Mucosa of descending colon (tissue), 3 donors: ENCODE measurements around the gene SKIL. TPM values are rescaled to one million over a fixed set of nuclear protein-coding genes. Genes with fewer than 3 reads are reported as not detected.

Experiments
- ATAC-seq: fragments of 200-7000 bp; cut with Tn5 transposase; one replicate; pipeline ENCODE4 v1.9.1; 2020; ENCODE audit warnings: mild to moderate bottlenecking, moderate library complexity
- DNase-seq, 3 donors: peaks; one replicate each; pipeline ENCODE4 v3.0.0-alpha.2; 2020
- H3K36me3 ChIP-seq: fragments of 200-600 bp; one replicate; pipeline ENCODE4 v1.8.0; 2021; ENCODE audit warnings: low read depth, mild to moderate bottlenecking
- H3K4me1 ChIP-seq: fragments of 200-600 bp; one replicate; pipeline ENCODE4 v1.8.0; 2021; ENCODE audit warnings: low read depth, mild to moderate bottlenecking
- H3K4me3 ChIP-seq: fragments of 200-600 bp; one replicate; pipeline ENCODE4 v1.8.0; 2021; ENCODE audit warnings: mild to moderate bottlenecking
- H3K9me3 ChIP-seq: fragments of 200-600 bp; one replicate; pipeline ENCODE4 v1.8.0; 2021; ENCODE audit warnings: mild to moderate bottlenecking
- intact Hi-C, 2 donors: fragments of 100-400 bp; cut with DNase I in 1 of 2; cut with micrococcal nuclease in 1 of 2; formaldehyde crosslinking; loops; one replicate each; pipeline versions ENCODE4 v1.11.0 to v1.11.1; 2022; cut with DNase I, micrococcal nuclease
- total RNA-seq, 3 donors: library from RNA; stranded (reverse); fragmentation: NEBNext Ultra II Directional in 2 of 3; extraction: Animal tissue kit (Norgen Biotek cat#: 25700) in 2 of 3; gene quantifications; one replicate each; pipeline versions ENCODE4 v1.2.1 to v1.2.4, GENCODE V29; 2021 to 2023
- TF ChIP-seq, protein P1 (sequence below): fragments of 200-600 bp; IDR thresholded peaks from one replicate; pipeline ENCODE4 v1.8.0; 2022; ENCODE audit warnings: antibody characterized with exemption, mild to moderate bottlenecking
- donor health status: DM: no; HTN: no; CAD: no; lungs with moderate emphysema.
- donor health status: DM: no; HTN: no; CAD: no.
- donor health status: DM: no; HTN: yes; CAD: no.

Gene SKIL
- total RNA-seq, 3 donors from 2014 or later = 41.9 to 51.3 (median 49.5) TPM

DNA sequence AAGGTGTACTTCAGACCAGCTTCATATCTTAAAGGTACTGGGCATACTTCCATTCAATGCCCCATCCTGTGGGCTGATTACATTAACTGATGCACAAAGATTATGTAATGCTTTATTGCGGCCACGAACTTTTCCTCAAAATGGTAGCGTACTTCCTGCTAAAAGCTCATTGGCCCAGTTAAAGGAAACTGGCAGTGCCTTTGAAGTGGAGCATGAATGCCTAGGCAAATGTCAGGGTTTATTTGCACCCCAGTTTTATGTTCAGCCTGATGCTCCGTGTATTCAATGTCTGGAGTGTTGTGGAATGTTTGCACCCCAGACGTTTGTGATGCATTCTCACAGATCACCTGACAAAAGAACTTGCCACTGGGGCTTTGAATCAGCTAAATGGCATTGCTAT is 3.4 kb downstream of the SKIL start:
- DNase-seq (no peak), ATAC-seq (no peak)
- TF ChIP-seq, protein P1, sequence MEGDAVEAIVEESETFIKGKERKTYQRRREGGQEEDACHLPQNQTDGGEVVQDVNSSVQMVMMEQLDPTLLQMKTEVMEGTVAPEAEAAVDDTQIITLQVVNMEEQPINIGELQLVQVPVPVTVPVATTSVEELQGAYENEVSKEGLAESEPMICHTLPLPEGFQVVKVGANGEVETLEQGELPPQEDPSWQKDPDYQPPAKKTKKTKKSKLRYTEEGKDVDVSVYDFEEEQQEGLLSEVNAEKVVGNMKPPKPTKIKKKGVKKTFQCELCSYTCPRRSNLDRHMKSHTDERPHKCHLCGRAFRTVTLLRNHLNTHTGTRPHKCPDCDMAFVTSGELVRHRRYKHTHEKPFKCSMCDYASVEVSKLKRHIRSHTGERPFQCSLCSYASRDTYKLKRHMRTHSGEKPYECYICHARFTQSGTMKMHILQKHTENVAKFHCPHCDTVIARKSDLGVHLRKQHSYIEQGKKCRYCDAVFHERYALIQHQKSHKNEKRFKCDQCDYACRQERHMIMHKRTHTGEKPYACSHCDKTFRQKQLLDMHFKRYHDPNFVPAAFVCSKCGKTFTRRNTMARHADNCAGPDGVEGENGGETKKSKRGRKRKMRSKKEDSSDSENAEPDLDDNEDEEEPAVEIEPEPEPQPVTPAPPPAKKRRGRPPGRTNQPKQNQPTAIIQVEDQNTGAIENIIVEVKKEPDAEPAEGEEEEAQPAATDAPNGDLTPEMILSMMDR = no peak
- H3K4me1 ChIP-seq = peaks cover 9% of the 10 kb centered on the region
- no peaks in the 10 kb centered on the region for H3K36me3 ChIP-seq
- intact Hi-C loops = no loop called here
- no peak overlapping the region for H3K4me3 ChIP-seq
- H3K9me3 ChIP-seq = no peaks in the 10 kb centered on the region

DNA sequence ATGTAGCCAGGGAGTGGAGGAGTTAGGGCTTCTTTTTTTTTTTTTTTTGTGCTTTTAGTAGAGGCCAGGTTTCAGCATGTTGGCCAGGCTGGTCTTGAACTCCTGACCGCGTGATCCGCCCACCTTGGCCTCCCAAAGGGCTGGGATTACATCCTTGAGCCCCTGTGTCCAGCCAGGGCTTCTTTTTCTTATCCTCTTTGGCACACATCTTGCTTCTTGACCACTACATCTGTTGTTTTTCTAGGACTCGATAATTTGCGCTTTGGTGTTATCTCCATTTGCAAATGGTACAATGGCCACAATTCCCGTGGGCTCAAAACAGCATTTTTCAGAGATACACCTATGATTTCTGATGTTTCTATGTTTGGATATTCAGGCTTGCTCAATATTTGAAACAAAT is 4.2 kb downstream of the SKIL start:
- no peaks in the 10 kb centered on the region for H3K9me3 ChIP-seq
- intact Hi-C loops = no loop called here
- H3K4me1 ChIP-seq = peaks cover 7% of the 10 kb centered on the region
- TF ChIP-seq, protein P1 = no peak
- no peak overlapping the region for H3K4me3 ChIP-seq
- no peaks in the 10 kb centered on the region for H3K36me3 ChIP-seq
- no peak for DNase-seq
- no peak for ATAC-seq

DNA sequence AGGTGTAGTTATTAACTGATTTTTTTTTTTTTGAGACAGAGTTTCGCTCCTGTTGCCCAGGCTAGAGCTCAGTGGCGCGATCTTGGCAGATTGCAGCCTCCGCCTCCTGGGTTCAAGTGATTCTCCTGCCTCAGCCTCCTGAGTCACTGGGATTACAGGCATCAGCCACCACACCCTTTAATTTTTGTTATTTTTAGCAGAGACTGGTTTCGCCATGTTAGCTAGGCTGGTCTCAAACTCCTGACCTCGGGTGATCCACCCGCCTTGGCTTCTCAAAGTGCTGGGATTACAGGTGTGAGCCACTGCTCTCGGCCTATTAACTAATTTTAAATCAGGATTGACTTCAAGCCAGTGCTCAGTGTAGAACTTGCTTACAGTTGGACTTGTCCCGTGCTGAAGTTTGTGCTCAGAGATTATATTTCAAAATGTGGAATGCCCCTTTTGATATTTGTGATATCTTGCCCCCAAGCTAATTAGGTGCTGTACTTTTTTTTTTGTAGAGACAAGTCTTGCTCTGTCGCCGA is 6.0 kb downstream of the SKIL start:
- ATAC-seq (no peak), DNase-seq (no peak)
- TF ChIP-seq, protein P1 = no peak
- Histone ChIP-seq H3K9me3 (no peaks in the 10 kb centered on the region), H3K36me3 (no peaks in the 10 kb centered on the region), H3K4me1 (peaks cover 7% of the 10 kb centered on the region), H3K4me3 (no peak overlapping the region)
- intact Hi-C loops = no loop called here

DNA sequence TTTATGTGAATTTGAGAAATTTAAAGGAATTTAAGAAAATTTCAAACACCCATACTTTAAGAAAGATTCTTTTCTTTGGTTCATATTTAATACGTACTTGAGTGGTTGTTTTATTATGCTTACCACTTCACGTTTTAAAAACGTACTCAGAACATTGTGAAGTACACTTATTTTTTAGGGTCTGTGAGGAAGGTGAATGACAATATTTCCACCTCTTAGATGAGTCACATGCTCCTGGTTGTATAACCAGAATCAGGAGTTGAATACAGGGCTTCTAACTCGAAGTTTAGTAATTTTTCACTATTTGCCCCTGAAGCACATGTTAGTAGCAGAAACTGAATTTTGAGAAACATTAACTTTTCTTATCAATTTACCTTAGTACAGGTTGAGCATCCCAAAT is 7.5 kb downstream of the SKIL start:
- Histone ChIP-seq H3K9me3 (no peaks in the 10 kb centered on the region), H3K4me1 (peaks cover 7% of the 10 kb centered on the region), H3K36me3 (no peaks in the 10 kb centered on the region), H3K4me3 (no peak overlapping the region)
- no peak for DNase-seq
- TF ChIP-seq, protein P1 = no peak
- no peak for ATAC-seq
- intact Hi-C loops = no loop called here

DNA sequence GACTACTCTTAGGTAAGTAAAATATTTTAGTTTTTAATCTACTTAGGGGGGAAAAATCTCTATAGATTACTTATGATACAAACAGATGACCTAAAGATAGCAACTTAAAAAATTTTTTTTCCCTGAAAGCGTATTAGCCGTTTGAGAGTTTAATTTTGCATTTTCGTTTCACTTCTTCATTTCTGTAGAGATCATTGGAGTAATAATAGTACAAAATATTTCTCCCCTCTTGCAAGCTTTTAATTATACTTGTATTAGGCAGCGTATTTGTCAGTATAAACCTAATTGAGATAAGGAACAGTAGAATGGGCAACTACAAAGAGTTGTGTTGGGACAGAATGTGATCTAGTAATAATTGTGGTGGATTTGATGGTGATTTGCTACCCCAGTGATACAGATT is 10.3 kb downstream of the SKIL start:
- ATAC-seq (no peak), DNase-seq (no peak)
- H3K4me1 ChIP-seq = no peaks in the 10 kb centered on the region
- TF ChIP-seq, protein P1 = no peak
- H3K36me3 ChIP-seq = no peaks in the 10 kb centered on the region
- no peak overlapping the region for H3K4me3 ChIP-seq
- H3K9me3 ChIP-seq = no peaks in the 10 kb centered on the region
- intact Hi-C loops = no loop called here

DNA sequence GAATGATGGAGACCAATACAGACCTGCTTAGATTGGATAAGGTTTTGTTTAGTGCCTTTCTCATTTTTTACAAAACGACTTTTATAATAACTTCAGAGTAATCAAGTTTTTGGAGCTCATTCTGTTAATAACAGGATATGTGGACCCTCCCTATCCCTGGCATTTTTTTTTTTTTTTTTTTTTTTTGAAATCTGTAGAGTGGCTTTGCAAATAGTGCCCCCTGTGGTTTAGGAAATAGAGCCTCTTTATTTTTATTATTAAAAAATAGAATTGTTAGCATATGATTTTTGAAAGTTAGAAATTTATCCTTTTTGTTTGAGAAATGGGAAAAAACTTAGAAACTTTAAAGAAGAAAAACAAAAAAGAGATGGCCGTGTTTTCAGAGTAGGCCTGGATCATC is 11.4 kb downstream of the SKIL start:
- TF ChIP-seq, protein P1 = no peak
- Histone ChIP-seq H3K4me3 (no peak overlapping the region), H3K36me3 (no peaks in the 10 kb centered on the region), H3K4me1 (no peaks in the 10 kb centered on the region), H3K9me3 (no peaks in the 10 kb centered on the region)
- DNase-seq (no peak), ATAC-seq (no peak)
- intact Hi-C loops = no loop called here
